Measurements from ENCODE around the gene ADARB1.

The ADARB1 gene

DNA sequence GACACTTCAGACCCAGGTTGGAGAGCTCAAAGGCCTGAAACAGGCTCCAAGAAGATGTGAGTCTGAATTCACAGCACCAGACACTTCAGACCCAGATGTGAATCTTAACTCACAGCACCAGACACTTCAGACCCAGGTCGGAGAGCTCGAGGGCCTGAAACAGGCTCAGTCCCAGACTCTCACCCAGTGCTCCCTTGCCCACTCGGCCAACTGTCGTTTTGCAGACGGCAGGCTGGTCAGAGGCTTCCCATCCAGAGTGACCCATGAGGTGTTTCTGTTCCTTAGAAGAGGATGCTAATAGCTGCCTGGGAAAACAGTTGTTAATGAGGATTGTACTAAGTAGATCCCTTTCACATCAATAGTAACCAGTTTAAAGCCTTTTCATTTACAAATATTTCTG lies 88.4 kb downstream of the ADARB1 start:
- no peak overlapping the region for H3K27ac Mint-ChIP-seq

DNA sequence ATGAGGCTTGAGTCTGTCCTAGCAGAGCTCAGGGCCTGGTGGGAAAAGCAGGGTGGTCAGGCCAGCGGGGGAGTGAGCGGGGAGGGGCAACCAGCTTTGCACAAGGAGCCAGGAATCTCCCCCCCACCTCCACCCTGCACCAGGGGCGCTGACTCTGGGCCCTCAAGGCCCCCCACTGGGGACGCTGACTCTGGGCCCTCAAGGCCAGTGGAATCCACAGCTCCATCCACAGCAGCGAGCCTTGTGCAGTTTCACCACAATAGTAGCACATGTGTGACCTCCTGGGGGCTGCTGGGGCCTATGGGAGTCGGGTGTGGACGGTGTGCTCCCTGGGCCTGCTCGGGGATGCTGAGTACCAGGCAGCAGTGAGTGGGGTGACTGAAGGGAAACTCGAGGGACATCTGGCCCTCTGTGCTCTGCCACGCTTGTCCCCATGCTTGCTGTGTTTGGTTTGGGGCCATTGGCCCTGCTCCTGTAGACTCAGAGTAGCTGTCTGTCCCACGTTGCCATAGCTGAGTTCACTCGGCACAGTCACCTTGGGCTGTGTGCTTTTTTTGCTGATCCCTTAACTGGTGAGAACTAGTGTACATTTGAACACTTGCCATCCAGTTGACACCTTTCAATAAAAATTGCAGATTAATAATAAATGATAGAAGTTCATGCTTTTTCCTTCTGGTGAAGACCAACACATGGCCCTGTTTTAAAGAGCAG lies 89.2 kb downstream of the ADARB1 start:
- no peaks in the 10 kb centered on the region for H3K36me3 Mint-ChIP-seq (ENCODE audit: low read depth)

More for the DNA sequence above, 88.4 kb downstream of the ADARB1 start:
- Mint-ChIP-seq H3K4me1 (peaks cover 32% of the 10 kb centered on the region), H3K36me3 (ENCODE audit: low read depth) (no peaks in the 10 kb centered on the region), H3K9me3 (no peaks in the 10 kb centered on the region), H3K27me3 (ENCODE audit: low read depth, poor library complexity) (peaks cover 4% of the 10 kb centered on the region), H3K4me3 (no peak overlapping the region)
- TF ChIP-seq, protein P1, sequence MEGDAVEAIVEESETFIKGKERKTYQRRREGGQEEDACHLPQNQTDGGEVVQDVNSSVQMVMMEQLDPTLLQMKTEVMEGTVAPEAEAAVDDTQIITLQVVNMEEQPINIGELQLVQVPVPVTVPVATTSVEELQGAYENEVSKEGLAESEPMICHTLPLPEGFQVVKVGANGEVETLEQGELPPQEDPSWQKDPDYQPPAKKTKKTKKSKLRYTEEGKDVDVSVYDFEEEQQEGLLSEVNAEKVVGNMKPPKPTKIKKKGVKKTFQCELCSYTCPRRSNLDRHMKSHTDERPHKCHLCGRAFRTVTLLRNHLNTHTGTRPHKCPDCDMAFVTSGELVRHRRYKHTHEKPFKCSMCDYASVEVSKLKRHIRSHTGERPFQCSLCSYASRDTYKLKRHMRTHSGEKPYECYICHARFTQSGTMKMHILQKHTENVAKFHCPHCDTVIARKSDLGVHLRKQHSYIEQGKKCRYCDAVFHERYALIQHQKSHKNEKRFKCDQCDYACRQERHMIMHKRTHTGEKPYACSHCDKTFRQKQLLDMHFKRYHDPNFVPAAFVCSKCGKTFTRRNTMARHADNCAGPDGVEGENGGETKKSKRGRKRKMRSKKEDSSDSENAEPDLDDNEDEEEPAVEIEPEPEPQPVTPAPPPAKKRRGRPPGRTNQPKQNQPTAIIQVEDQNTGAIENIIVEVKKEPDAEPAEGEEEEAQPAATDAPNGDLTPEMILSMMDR (IDR thresholded peaks at IDR 0.05): no peak
- no peak for DNase-seq

DNA sequence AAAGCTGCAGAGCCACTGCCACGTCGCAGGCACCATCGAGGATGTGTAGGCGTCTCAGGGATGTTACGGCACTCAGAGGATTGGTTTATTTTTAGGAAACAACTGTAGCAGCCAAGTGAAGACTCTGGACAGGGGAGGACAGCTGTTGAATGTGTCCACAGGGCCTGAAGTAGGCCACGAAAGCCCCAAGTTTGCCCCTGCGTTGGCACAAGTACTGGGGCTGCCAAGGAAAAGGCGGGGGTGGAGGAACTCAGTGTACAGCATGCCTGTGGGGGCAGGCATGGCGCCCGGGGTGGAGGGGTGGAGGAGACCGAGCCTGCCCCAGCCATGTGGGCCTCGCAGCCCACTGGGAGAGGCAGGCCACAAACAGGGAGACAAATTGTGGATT lies 89.7 kb downstream of the ADARB1 start:
- Mint-ChIP-seq H3K4me3 (no peak overlapping the region), H3K36me3 (ENCODE audit: low read depth) (no peaks in the 10 kb centered on the region), H3K4me1 (peaks cover 32% of the 10 kb centered on the region), H3K27ac (no peak overlapping the region), H3K27me3 (ENCODE audit: low read depth, poor library complexity) (peaks cover 4% of the 10 kb centered on the region), H3K9me3 (no peaks in the 10 kb centered on the region)
- TF ChIP-seq, protein P1 (IDR thresholded peaks at IDR 0.05): no peak
- no peak for DNase-seq

More for the DNA sequence above, 89.2 kb downstream of the ADARB1 start:
- TF ChIP-seq, protein P1 (IDR thresholded peaks at IDR 0.05): no peak
- Mint-ChIP-seq H3K4me1 (peaks cover 32% of the 10 kb centered on the region), H3K27me3 (ENCODE audit: low read depth, poor library complexity) (peaks cover 4% of the 10 kb centered on the region), H3K4me3 (no peak overlapping the region), H3K9me3 (no peaks in the 10 kb centered on the region), H3K27ac (peak overlapping the region; percentile 83)
- DNase-seq: no peak

DNA sequence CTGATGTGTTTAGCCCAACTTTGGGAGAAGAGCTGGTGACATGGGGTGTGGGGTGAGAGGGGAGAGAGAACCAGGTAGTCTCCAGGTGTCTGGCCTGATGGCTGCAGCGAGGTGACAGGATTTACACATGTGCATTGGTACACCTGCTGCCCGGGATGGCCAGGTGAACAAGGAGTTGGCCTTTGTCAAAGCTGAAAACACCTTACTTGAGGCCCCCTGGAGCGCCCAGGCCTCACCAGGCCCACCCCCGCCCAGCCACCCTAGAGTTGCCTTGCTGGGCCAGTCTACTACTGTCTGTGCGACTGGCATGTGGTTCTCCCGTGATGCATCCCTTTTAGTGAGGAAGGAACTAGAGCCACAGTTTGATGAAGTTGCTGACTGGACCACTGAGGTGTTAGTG lies 90.5 kb downstream of the ADARB1 start:
- Mint-ChIP-seq H3K4me1 (peaks cover 32% of the 10 kb centered on the region), H3K36me3 (ENCODE audit: low read depth) (no peaks in the 10 kb centered on the region), H3K4me3 (no peak overlapping the region), H3K27me3 (ENCODE audit: low read depth, poor library complexity) (peaks cover 4% of the 10 kb centered on the region), H3K9me3 (no peaks in the 10 kb centered on the region), H3K27ac (no peak overlapping the region)
- TF ChIP-seq, protein P1 (IDR thresholded peaks at IDR 0.05): no peak
- no peak for DNase-seq

DNA sequence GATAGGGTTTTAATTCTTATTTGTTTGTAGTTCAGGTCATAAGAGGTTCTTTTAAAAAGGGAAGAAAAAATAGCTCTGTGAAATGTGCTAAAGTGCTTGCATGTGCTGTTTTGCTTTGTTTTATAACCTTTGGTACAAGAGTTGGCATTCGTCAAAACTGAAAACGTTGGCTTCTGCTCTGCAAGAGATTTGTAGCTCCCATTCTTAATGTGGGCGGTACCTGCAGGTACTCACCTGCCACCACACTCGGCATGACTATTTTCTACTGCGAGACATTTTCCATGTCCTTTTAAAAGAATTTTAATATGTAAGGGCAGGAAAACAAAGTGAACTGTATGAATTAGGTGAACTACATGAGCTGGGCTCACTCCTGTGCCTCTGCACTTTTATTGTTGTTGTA lies 92.6 kb downstream of the ADARB1 start:
- H3K4me3 Mint-ChIP-seq: no peak overlapping the region
- peaks cover 17% of the 10 kb centered on the region for H3K4me1 Mint-ChIP-seq
- DNase-seq: no peak
- H3K27me3 Mint-ChIP-seq (ENCODE audit: low read depth, poor library complexity): peaks cover 4% of the 10 kb centered on the region
- TF ChIP-seq, protein P1 (IDR thresholded peaks at IDR 0.05): no peak
- no peaks in the 10 kb centered on the region for H3K9me3 Mint-ChIP-seq
- no peaks in the 10 kb centered on the region for H3K36me3 Mint-ChIP-seq (ENCODE audit: low read depth)
- H3K27ac Mint-ChIP-seq: no peak overlapping the region

DNA sequence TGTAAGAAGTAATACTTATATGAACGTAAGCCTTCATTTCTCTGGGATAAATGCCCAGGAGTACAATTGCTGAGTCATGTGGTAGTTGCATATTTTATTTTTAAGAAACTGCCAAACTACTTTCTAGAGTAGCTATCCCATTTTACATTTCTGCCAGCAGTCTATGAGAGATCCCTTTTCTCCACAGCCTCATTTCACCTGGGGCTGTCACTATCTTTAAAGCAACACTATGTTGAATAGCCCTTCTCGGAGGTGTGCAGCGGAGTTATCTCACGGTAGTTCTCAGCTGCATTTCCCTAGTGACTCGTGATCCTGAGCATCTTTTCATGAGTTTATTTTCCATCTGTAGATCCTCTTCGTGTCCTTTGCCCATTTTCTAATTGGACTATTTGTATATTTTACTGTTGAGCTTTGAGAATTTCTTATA lies 93.4 kb downstream of the ADARB1 start:
- Mint-ChIP-seq H3K27me3 (ENCODE audit: low read depth, poor library complexity) (peaks cover 2% of the 10 kb centered on the region), H3K36me3 (ENCODE audit: low read depth) (no peaks in the 10 kb centered on the region), H3K9me3 (no peaks in the 10 kb centered on the region), H3K4me3 (no peak overlapping the region), H3K27ac (no peak overlapping the region), H3K4me1 (peaks cover 10% of the 10 kb centered on the region)
- DNase-seq: no peak
- TF ChIP-seq, protein P1 (IDR thresholded peaks at IDR 0.05): no peak
